PFSK-1 (cell line): ENCODE measurements around the gene LY6G6C.

Source experiments
- FOXP2 ChIP-seq: optimal IDR thresholded peaks from 2 replicates; pipeline ENCODE3; 2011; ENCODE audit warnings: borderline replicate concordance, control low read depth, inconsistent platforms; ENCODE audit not compliant: insufficient read depth; ENCODE audit errors: extremely low read length, extremely low read depth
- POLR2AphosphoS5 ChIP-seq: IDR thresholded peaks from 2 replicates; pipeline ENCODE4 v1.6.1; 2012; ENCODE audit warnings: low read depth, mild to moderate bottlenecking, control low read depth, low read length, moderate library complexity
- SIN3A ChIP-seq: IDR thresholded peaks from 2 replicates; pipeline ENCODE4 v1.6.1; 2012; ENCODE audit warnings: mild to moderate bottlenecking, low read length, moderate library complexity, borderline replicate concordance; ENCODE audit not compliant: insufficient read depth
- TAF1 ChIP-seq: IDR thresholded peaks from 2 replicates; pipeline ENCODE4 v1.6.1; 2012; ENCODE audit warnings: low read length, control low read depth, borderline replicate concordance; ENCODE audit not compliant: insufficient read depth
- TF ChIP-seq, protein P1 (sequence below), 2 experiments: IDR thresholded peaks; 2 replicates each; pipeline versions ENCODE4 v1.6.1 to v1.8.0; 2011 to 2012; ENCODE audit warnings: low read depth in 2 of 2, low read length in 2 of 2, control low read depth in 1 of 2, inconsistent platforms in 1 of 2, mild to moderate bottlenecking in 1 of 2, moderate library complexity in 1 of 2; ENCODE audit not compliant: insufficient read depth in 1 of 2

The LY6G6C gene

DNA sequence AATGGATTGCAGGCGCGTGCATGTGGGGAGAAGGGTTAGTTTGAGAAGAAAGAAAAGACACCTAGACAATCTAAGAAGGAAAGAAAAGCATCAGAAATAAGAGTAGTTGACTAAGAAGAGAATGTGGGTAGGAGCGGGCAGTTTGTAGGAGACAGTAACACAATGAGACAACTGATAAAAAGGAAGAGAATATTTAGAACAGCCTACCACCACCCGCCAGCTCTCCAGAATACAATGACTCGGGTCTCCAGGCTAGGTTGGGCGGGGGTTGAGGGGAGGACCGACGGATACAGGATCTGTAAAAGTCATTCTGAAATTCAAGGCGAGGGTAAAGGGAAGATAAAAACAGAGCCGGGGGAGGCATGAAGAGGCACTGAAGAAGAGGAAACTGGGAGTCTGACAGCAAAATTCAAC lies 19.1 kb downstream of the LY6G6C start:
- TF ChIP-seq TAF1 (no peak), SIN3A (no peak), FOXP2 (no peak), POLR2AphosphoS5 (no peak)
- TF ChIP-seq, protein P1, sequence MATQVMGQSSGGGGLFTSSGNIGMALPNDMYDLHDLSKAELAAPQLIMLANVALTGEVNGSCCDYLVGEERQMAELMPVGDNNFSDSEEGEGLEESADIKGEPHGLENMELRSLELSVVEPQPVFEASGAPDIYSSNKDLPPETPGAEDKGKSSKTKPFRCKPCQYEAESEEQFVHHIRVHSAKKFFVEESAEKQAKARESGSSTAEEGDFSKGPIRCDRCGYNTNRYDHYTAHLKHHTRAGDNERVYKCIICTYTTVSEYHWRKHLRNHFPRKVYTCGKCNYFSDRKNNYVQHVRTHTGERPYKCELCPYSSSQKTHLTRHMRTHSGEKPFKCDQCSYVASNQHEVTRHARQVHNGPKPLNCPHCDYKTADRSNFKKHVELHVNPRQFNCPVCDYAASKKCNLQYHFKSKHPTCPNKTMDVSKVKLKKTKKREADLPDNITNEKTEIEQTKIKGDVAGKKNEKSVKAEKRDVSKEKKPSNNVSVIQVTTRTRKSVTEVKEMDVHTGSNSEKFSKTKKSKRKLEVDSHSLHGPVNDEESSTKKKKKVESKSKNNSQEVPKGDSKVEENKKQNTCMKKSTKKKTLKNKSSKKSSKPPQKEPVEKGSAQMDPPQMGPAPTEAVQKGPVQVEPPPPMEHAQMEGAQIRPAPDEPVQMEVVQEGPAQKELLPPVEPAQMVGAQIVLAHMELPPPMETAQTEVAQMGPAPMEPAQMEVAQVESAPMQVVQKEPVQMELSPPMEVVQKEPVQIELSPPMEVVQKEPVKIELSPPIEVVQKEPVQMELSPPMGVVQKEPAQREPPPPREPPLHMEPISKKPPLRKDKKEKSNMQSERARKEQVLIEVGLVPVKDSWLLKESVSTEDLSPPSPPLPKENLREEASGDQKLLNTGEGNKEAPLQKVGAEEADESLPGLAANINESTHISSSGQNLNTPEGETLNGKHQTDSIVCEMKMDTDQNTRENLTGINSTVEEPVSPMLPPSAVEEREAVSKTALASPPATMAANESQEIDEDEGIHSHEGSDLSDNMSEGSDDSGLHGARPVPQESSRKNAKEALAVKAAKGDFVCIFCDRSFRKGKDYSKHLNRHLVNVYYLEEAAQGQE (IDR thresholded peaks at IDR 0.05; ENCODE audit: insufficient read depth in 1 of 2, low read depth in 2 of 2, low read length in 2 of 2): no peak

DNA sequence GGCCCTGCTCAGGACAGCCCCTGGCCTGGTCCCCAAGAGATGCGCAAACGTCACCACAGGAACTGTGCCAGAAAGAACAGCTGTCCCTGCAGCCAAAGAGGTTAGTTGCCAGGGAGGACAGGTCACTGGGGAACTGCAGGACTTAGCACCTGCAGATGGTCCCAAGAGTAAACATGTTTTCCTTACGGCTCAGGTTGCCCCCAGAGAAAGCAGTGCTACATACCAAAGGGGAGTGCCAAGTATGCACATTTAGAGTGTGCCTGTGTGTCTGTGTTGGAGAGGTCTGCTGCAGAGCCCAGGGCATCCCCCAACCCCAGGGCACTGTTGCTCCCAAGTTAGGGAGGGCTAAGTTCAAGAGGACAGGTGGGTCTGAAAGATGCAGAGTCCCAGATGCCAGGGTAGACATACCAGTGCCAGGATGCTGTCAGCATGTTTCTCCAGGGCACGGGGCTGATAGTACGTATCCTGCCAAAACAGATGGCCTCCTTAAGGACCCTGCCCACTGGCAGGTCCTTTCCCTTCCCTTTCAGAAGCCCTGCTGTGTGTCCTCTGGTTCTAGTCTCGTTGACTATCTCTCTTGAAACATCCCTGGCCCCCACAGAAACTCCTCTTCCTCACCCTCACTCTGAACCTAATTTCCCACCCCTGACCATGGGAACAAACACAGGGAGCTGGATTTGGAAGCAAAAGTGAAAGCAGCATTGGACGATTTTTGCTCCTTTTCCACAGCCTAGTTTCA lies 19.7 kb downstream of the LY6G6C start:
- no peak for TF ChIP-seq FOXP2
- no peak for TF ChIP-seq SIN3A
- no peak for TF ChIP-seq TAF1
- no peak for TF ChIP-seq POLR2AphosphoS5
- TF ChIP-seq, protein P1 (IDR thresholded peaks at IDR 0.05; ENCODE audit: insufficient read depth in 1 of 2, low read depth in 2 of 2, low read length in 2 of 2): no peak

- TF ChIP-seq, protein P1 (IDR thresholded peaks at IDR 0.05; ENCODE audit: insufficient read depth in 1 of 2, low read depth in 2 of 2, low read length in 2 of 2): no peak
- TF ChIP-seq POLR2AphosphoS5: no peak
- TF ChIP-seq SIN3A: no peak
- TF ChIP-seq TAF1: no peak
- TF ChIP-seq FOXP2: no peak
Measured at GRCh38 chr6:31700740-31701401, 20.7 kb downstream of the LY6G6C start.

DNA sequence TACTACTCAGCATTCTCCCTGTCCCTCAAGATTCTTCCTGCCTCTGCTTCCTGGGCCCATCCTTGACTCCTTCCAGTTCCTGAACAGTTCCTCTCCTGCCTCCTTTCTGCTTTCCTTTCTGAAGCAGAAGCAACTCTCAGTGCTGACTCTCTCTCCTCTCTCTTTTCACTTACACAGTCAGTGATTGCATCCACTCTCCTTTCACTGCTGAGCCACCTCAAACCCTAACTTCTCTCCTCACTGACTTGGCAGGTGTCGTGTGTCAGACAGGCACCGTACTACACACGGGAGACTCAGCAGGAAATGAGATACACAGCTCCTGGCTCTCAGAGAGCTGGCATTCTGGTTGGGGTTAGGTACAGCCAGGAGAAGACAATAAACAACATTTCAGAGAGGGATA lies 24.0 kb downstream of the LY6G6C start:
- no peak for TF ChIP-seq POLR2AphosphoS5
- no peak for TF ChIP-seq TAF1
- TF ChIP-seq SIN3A: no peak
- TF ChIP-seq, protein P1 (IDR thresholded peaks at IDR 0.05; ENCODE audit: insufficient read depth in 1 of 2, low read depth in 2 of 2, low read length in 2 of 2): no peak
- no peak for TF ChIP-seq FOXP2
